Suprapubic skin (tissue), 3 donors: ENCODE measurements around the gene CCR4.
"Not testable (repeated sequence)": the region's sequence is repeated elsewhere in the genome, so short reads cannot be mapped to it uniquely, and the experiment has no call there.

Experiments used
- POLR2AphosphoS5 ChIP-seq, 3 donors: sonication (generic); formaldehyde crosslinking; IDR thresholded peaks; one replicate each; pipeline ENCODE4 v1.6.1; 2017; ENCODE audit warnings: antibody characterized with exemption in 3 of 3
- TF ChIP-seq, protein P1 (sequence below), 2 donors: fragments of 200-600 bp in 1 of 2; fragments of 450-650 bp in 1 of 2; sonication (generic) in 1 of 2; IDR thresholded peaks; one replicate each; pipeline ENCODE4 v1.5.1; 2016 to 2019; ENCODE audit warnings: antibody characterized with exemption in 2 of 2, mild to moderate bottlenecking in 1 of 2, moderate library complexity in 1 of 2

DNA sequence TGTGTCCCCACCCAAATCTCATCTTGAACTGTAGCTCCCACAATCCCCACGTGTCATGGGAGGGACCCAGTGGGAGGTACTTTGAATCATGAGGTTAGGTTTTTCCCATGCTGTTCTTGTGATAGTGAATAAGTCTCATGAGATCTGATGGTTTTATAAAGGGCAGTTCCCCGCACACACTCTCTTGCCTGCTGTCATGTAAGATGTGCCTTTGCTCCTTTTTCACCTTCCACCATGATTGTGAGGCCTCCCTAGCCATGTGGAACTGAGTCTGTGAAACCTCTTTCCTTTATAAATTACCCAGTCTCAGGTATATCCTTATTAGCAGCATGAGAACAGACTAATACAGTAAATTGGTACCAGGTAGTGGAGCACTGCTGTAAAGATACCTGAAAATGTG, 13.3 kb downstream of the CCR4 start:
- TF ChIP-seq, protein P1, sequence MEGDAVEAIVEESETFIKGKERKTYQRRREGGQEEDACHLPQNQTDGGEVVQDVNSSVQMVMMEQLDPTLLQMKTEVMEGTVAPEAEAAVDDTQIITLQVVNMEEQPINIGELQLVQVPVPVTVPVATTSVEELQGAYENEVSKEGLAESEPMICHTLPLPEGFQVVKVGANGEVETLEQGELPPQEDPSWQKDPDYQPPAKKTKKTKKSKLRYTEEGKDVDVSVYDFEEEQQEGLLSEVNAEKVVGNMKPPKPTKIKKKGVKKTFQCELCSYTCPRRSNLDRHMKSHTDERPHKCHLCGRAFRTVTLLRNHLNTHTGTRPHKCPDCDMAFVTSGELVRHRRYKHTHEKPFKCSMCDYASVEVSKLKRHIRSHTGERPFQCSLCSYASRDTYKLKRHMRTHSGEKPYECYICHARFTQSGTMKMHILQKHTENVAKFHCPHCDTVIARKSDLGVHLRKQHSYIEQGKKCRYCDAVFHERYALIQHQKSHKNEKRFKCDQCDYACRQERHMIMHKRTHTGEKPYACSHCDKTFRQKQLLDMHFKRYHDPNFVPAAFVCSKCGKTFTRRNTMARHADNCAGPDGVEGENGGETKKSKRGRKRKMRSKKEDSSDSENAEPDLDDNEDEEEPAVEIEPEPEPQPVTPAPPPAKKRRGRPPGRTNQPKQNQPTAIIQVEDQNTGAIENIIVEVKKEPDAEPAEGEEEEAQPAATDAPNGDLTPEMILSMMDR (IDR thresholded peaks at IDR 0.05): not testable (repeated sequence)
- TF ChIP-seq POLR2AphosphoS5 (IDR thresholded peaks at IDR 0.05): not testable (repeated sequence)
